Parathyroid adenoma (tissue), 2 donors: Measurements from ENCODE around the gene FAM171A2.

Experiments used
- H2AFZ ChIP-seq: fragments of 300-600 bp; sonication (generic); one replicate; pipeline ENCODE4 v1.7.0; 2017; ENCODE audit warnings: antibody characterized with exemption, mild to moderate bottlenecking
- H3K27ac ChIP-seq: fragments of 300-600 bp; sonication (generic); one replicate; pipeline ENCODE4 v1.7.0; 2017
- H3K27me3 ChIP-seq: fragments of 300-600 bp; sonication (generic); one replicate; pipeline ENCODE4 v1.7.0; 2017; ENCODE audit warnings: low read length; ENCODE audit not compliant: control insufficient read depth, insufficient read depth
- H3K36me3 ChIP-seq: fragments of 300-600 bp; sonication (generic); one replicate; pipeline ENCODE4 v1.7.0; 2017; ENCODE audit warnings: low read length; ENCODE audit not compliant: control insufficient read depth, insufficient read depth
- H3K4me1 ChIP-seq: fragments of 300-600 bp; sonication (generic); one replicate; pipeline ENCODE4 v1.7.0; 2017; ENCODE audit warnings: control low read depth
- H3K4me2 ChIP-seq: fragments of 300-600 bp; sonication (generic); one replicate; pipeline ENCODE4 v1.7.0; 2017; ENCODE audit warnings: low read length
- H3K4me3 ChIP-seq: fragments of 300-600 bp; sonication (generic); one replicate; pipeline ENCODE4 v1.7.0; 2017; ENCODE audit warnings: low read depth, low read length
- H3K79me2 ChIP-seq: fragments of 300-600 bp; sonication (generic); one replicate; pipeline ENCODE4 v1.7.0; 2017; ENCODE audit warnings: control low read depth
- H3K9ac ChIP-seq: fragments of 300-600 bp; sonication (generic); one replicate; pipeline ENCODE4 v1.7.0; 2017; ENCODE audit warnings: mild to moderate bottlenecking
- H3K9me3 ChIP-seq: fragments of 300-600 bp; sonication (generic); one replicate; pipeline ENCODE4 v1.7.0; 2017; ENCODE audit warnings: low read length; ENCODE audit not compliant: control insufficient read depth
- CTCF ChIP-seq: fragments of 300-600 bp; sonication (generic); IDR thresholded peaks from one replicate; pipeline ENCODE4 v1.7.0; 2017; ENCODE audit warnings: antibody characterized with exemption, mild to moderate bottlenecking
- donor health status: primary hyperparathyroidism.

The FAM171A2 gene

GRCh38 chr17:44318077-44318892 is 45.4 kb downstream of the FAM171A2 start:
- Histone ChIP-seq H3K4me2 (no peak overlapping the region), H3K4me3 (no peak overlapping the region), H3K27me3 (no peaks in the 10 kb centered on the region), H2AFZ (no peak overlapping the region), H3K9me3 (no peaks in the 10 kb centered on the region), H3K36me3 (no peaks in the 10 kb centered on the region), H3K27ac (no peak overlapping the region), H3K79me2 (no peaks in the 10 kb centered on the region), H3K9ac (no peak overlapping the region), H3K4me1 (peaks cover 6% of the 10 kb centered on the region)
- TF ChIP-seq CTCF, result no peak

- H3K4me1 ChIP-seq, result peaks cover 6% of the 10 kb centered on the region
- no peaks in the 10 kb centered on the region for H3K79me2 ChIP-seq
- no peak for TF ChIP-seq CTCF
- H3K9me3 ChIP-seq, result no peaks in the 10 kb centered on the region
- no peaks in the 10 kb centered on the region for H3K27me3 ChIP-seq
- no peaks in the 10 kb centered on the region for H3K36me3 ChIP-seq
- H3K9ac ChIP-seq, result no peak overlapping the region
- no peak overlapping the region for H3K4me3 ChIP-seq
- H3K4me2 ChIP-seq, result no peak overlapping the region
- no peak overlapping the region for H3K27ac ChIP-seq
- no peak overlapping the region for H2AFZ ChIP-seq
These were observed 46.1 kb downstream of the FAM171A2 start for GRCh38 chr17:44317545-44317944.

- TF ChIP-seq CTCF, result no peak
- Histone ChIP-seq H3K9me3 (no peaks in the 10 kb centered on the region), H3K4me1 (peaks cover 6% of the 10 kb centered on the region), H3K4me3 (peak overlapping the region; percentile 34), H3K79me2 (no peaks in the 10 kb centered on the region), H3K36me3 (no peaks in the 10 kb centered on the region), H3K9ac (no peak overlapping the region), H3K4me2 (peak overlapping the region; percentile 72), H2AFZ (no peak overlapping the region), H3K27me3 (no peaks in the 10 kb centered on the region), H3K27ac (peak overlapping the region; percentile 5)
These were observed 47.6 kb downstream of the FAM171A2 start for GRCh38 chr17:44315760-44316731.

GRCh38 chr17:44314869-44315661 is 48.6 kb downstream of the FAM171A2 start:
- H3K4me2 ChIP-seq, result peak overlapping the region; percentile 77
- no peaks in the 10 kb centered on the region for H3K36me3 ChIP-seq
- H2AFZ ChIP-seq, result no peak overlapping the region
- H3K9me3 ChIP-seq, result no peaks in the 10 kb centered on the region
- no peaks in the 10 kb centered on the region for H3K27me3 ChIP-seq
- peaks cover 8% of the 10 kb centered on the region for H3K4me1 ChIP-seq
- TF ChIP-seq CTCF, result no peak
- H3K27ac ChIP-seq, result peak overlapping the region; percentile 65
- H3K4me3 ChIP-seq, result peak overlapping the region; percentile 37
- no peak overlapping the region for H3K9ac ChIP-seq
- no peaks in the 10 kb centered on the region for H3K79me2 ChIP-seq
